ENCODE data around the gene MUSTN1. TPM values are rescaled to one million over a fixed set of nuclear protein-coding genes. Genes with fewer than 3 reads are reported as not detected.
A peak's percentile ranks its signal among the peaks of the same experiment; 100 is the strongest.

MUSTN1 gene
- total and polyA plus RNA-seq, 2 of the 13 experiments (the other 11 are each of a cell fraction or from before 2014, with no cell fraction given) = 0.84 to 1.4 TPM

DNA sequence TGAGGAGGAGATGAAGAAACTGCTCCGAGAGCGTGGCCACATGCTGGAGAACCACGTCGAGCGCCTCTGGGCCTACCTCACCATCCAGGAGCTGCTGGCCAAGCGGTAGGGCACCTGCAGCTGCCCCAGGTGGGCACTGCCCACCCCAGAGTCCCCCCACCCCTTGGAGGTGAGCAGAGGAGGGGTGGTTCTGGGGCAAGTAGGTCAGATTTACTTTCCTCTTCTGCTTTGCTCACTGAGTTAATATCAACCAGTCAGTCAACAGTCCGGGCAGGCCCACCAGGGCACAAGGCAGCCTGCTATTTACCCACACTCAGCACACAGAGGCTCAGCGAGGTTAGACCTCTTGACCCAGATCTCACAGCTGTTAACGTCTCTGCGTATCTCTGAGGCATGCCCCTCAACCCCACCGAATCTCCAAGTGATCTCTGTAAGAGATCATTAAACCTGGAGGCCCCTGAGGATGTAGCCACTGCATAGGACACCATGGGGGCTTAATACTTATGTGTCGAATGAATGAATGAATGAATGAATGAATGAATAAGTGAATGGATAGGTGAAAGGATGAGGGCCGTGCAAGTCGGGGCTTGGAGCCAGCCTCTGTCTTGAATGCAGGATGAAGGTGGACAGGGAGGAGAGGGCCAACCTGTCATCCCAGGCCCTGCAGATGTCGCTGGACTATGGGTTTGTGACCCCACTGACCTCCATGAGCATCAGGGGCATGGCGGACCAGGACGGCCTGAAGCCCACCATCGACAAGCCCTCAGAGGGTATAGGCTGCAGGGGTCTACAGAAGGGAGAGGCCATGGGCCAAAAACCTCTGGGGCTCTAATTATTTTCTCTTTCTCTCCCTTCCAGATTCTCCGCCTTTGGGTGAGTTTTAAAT, 48.2 kb downstream of the MUSTN1 start (continued):
- TF ChIP-seq MAFK (conservative IDR thresholded peaks at IDR 0.05 in 1 of 2, IDR thresholded peaks at IDR 0.05 in 1 of 2; ENCODE audit: low read length in 2 of 2) = no peak
- TF ChIP-seq ZNF652 (CRISPR knock-in tag; IDR thresholded peaks at IDR 0.05; ENCODE audit: borderline replicate concordance, low read depth) = no peak; the same call in 1 of the 2 replicates
- no peak for TF ChIP-seq ZNF878 (CRISPR knock-in tag; IDR thresholded peaks at IDR 0.05)
- TF ChIP-seq ZNF224 (CRISPR knock-in tag; IDR thresholded peaks at IDR 0.05) = peak; percentile 64; the same call in 1 of the 2 replicates
- TF ChIP-seq ZNF10 (CRISPR knock-in tag; IDR thresholded peaks at IDR 0.05; ENCODE audit: borderline replicate concordance, low read depth) = no peak
- no peak for TF ChIP-seq FOXK2 (IDR thresholded peaks at IDR 0.05)
- peak; percentile 91 for TF ChIP-seq RARA (CRISPR knock-in tag; IDR thresholded peaks at IDR 0.05)
- TF ChIP-seq, protein P1, sequence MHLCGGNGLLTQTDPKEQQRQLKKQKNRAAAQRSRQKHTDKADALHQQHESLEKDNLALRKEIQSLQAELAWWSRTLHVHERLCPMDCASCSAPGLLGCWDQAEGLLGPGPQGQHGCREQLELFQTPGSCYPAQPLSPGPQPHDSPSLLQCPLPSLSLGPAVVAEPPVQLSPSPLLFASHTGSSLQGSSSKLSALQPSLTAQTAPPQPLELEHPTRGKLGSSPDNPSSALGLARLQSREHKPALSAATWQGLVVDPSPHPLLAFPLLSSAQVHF (CRISPR knock-in tag; IDR thresholded peaks at IDR 0.05) = no peak
- no peak for TF ChIP-seq ZNF296 (CRISPR knock-in tag; conservative IDR thresholded peaks at IDR 0.05)
- TF ChIP-seq ZBTB3 (CRISPR knock-in tag; IDR thresholded peaks at IDR 0.05; ENCODE audit: borderline replicate concordance, low read depth) = no peak
- no peak for TF ChIP-seq ARID2 (CRISPR knock-in tag; IDR thresholded peaks at IDR 0.05; ENCODE audit: borderline replicate concordance)
- no peak for TF ChIP-seq CEBPB (IDR thresholded peaks at IDR 0.05; ENCODE audit: borderline replicate concordance, low read depth, low read length)
- TF ChIP-seq ZNF768 (CRISPR knock-in tag; IDR thresholded peaks at IDR 0.05) = no peak
- TF ChIP-seq MATR3 (CRISPR knock-in tag; IDR thresholded peaks at IDR 0.05) = no peak
- TF ChIP-seq ZNF431 (CRISPR knock-in tag; IDR thresholded peaks at IDR 0.05; ENCODE audit: borderline replicate concordance, low read depth) = no peak; the same call in 1 of the 2 replicates
- TF ChIP-seq, protein P2, sequence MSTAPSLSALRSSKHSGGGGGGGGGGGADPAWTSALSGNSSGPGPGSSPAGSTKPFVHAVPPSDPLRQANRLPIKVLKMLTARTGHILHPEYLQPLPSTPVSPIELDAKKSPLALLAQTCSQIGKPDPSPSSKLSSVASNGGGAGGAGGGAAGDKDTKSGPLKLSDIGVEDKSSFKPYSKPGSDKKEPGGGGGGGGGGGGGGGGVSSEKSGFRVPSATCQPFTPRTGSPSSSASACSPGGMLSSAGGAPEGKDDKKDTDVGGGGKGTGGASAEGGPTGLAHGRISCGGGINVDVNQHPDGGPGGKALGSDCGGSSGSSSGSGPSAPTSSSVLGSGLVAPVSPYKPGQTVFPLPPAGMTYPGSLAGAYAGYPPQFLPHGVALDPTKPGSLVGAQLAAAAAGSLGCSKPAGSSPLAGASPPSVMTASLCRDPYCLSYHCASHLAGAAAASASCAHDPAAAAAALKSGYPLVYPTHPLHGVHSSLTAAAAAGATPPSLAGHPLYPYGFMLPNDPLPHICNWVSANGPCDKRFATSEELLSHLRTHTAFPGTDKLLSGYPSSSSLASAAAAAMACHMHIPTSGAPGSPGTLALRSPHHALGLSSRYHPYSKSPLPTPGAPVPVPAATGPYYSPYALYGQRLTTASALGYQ (CRISPR knock-in tag; IDR thresholded peaks at IDR 0.05) = no peak; the same call in 1 of the 2 replicates
- no peak for TF ChIP-seq RAD51 (IDR thresholded peaks at IDR 0.05; ENCODE audit: borderline replicate concordance)
- TF ChIP-seq ZNF274 (CRISPR knock-in tag; IDR thresholded peaks at IDR 0.05) = no peak
- TF ChIP-seq, protein P3, sequence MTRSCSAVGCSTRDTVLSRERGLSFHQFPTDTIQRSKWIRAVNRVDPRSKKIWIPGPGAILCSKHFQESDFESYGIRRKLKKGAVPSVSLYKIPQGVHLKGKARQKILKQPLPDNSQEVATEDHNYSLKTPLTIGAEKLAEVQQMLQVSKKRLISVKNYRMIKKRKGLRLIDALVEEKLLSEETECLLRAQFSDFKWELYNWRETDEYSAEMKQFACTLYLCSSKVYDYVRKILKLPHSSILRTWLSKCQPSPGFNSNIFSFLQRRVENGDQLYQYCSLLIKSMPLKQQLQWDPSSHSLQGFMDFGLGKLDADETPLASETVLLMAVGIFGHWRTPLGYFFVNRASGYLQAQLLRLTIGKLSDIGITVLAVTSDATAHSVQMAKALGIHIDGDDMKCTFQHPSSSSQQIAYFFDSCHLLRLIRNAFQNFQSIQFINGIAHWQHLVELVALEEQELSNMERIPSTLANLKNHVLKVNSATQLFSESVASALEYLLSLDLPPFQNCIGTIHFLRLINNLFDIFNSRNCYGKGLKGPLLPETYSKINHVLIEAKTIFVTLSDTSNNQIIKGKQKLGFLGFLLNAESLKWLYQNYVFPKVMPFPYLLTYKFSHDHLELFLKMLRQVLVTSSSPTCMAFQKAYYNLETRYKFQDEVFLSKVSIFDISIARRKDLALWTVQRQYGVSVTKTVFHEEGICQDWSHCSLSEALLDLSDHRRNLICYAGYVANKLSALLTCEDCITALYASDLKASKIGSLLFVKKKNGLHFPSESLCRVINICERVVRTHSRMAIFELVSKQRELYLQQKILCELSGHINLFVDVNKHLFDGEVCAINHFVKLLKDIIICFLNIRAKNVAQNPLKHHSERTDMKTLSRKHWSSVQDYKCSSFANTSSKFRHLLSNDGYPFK (CRISPR knock-in tag; IDR thresholded peaks at IDR 0.05; ENCODE audit: borderline replicate concordance) = 0 out of 2 replicates have a peak, but pooled peaks have one; percentile 31
- TF ChIP-seq HDAC6 (IDR thresholded peaks at IDR 0.05; ENCODE audit: low read depth, low read length) = no peak
- no peak for TF ChIP-seq RFX1 (IDR thresholded peaks at IDR 0.05)
- TF ChIP-seq KLF12 (CRISPR knock-in tag; IDR thresholded peaks at IDR 0.05; ENCODE audit: borderline replicate concordance) = no peak
- TF ChIP-seq, protein P4, sequence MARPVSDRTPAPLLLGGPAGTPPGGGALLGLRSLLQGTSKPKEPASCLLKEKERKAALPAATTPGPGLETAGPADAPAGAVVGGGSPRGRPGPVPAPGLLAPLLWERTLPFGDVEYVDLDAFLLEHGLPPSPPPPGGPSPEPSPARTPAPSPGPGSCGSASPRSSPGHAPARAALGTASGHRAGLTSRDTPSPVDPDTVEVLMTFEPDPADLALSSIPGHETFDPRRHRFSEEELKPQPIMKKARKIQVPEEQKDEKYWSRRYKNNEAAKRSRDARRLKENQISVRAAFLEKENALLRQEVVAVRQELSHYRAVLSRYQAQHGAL (CRISPR knock-in tag; IDR thresholded peaks at IDR 0.05; ENCODE audit: not compliant biosample characterization) = no peak
- no peak for TF ChIP-seq KDM5A (IDR thresholded peaks at IDR 0.05; ENCODE audit: borderline replicate concordance, low read length)
